K562 (cell line): ENCODE data around the gene WFDC6. TPM values are rescaled to one million over a fixed set of nuclear protein-coding genes. Genes with fewer than 3 reads are reported as not detected.
A peak's percentile ranks its signal among the peaks of the same experiment; 100 is the strongest.

Experiments used
- ATAC-seq: fragments of 200-7000 bp; cut with Tn5 transposase; 3 replicates; pipeline ENCODE4 v1.9.1; 2020; ENCODE audit warnings: moderate library complexity
- BruUV-seq: library from RNA; stranded (reverse); fragments of 400-500 nt; replicated peaks from 2 replicates; lab custom pipeline; 2021; lab: Mats Ljungman, UMichigan
- CTCF ChIA-PET: fragments of 300-600 bp; formaldehyde crosslinking; extraction: SDS; loops from one replicate; lab custom pipeline; 2021; ENCODE audit warnings: low intra/inter-chr PET ratio; lab: Yijun Ruan, JAX
- POLR2A ChIA-PET: fragments of 300-600, 350-650 bp; sonication (Branson Sonifier 250); formaldehyde crosslinking; extraction: SDS; loops from one replicate; lab custom pipeline; 2021; ENCODE audit warnings: antibody characterized with exemption, inconsistent platforms; lab: Yijun Ruan, JAX
- DNase-seq, 4 experiments: peaks; one replicate each; pipeline versions ENCODE4 v3.0.0 to v3.0.0-alpha.2; 2011 to 2018; ENCODE audit warnings: low spot score in 3 of 4, mixed read lengths in 3 of 4; ENCODE audit errors: extremely low read depth in 1 of 4
- FAIRE-seq: peaks from 2 replicates; lab custom pipeline; 2011; peaks lifted over from hg19 to GRCh38; lab: Jason Lieb, UNC
- H2AFZ ChIP-seq: 2 replicates; pipeline ENCODE4 v1.6.0; 2011; ENCODE audit warnings: low read depth, low read length, control low read depth, inconsistent platforms
- H3K27ac ChIP-seq: fragments of 200-600 bp; 3 replicates; pipeline ENCODE4 v1.8.0; 2011; ENCODE audit warnings: low read depth, mild to moderate bottlenecking, control low read depth, inconsistent platforms, low read length, moderate library complexity, mixed read lengths; ENCODE audit errors: extremely low read depth
- H3K27me3 ChIP-seq, 2 experiments: fragments of 300-600 bp in 1 of 2; 2 replicates in 1 of 2; 3 replicates in 1 of 2; pipeline versions ENCODE4 v1.6.0 to v1.8.0; 2011; ENCODE audit warnings: inconsistent platforms in 2 of 2, low read length in 2 of 2, mild to moderate bottlenecking in 1 of 2, mixed read lengths in 1 of 2, moderate library complexity in 1 of 2; ENCODE audit not compliant: control insufficient read depth in 2 of 2, insufficient read depth in 2 of 2
- H3K36me3 ChIP-seq: fragments of 300-600 bp; 3 replicates; pipeline ENCODE4 v1.8.0; 2011; ENCODE audit warnings: mild to moderate bottlenecking, low read length, inconsistent platforms; ENCODE audit not compliant: control insufficient read depth, insufficient read depth
- H3K4me1 ChIP-seq, 2 experiments: fragments of 200-600 bp in 1 of 2; replicated peaks in 1 of 2; 2 replicates in 1 of 2; 3 replicates in 1 of 2; pipeline versions ENCODE4 v1.5.1 to v1.8.0; 2011; ENCODE audit warnings: inconsistent platforms in 2 of 2, low read length in 2 of 2, mild to moderate bottlenecking in 1 of 2, mixed read lengths in 1 of 2, moderate library complexity in 1 of 2; ENCODE audit not compliant: control insufficient read depth in 2 of 2, insufficient read depth in 2 of 2
- H3K4me2 ChIP-seq: 2 replicates; pipeline ENCODE4 v1.6.1; 2011; ENCODE audit warnings: low read length, control low read depth, inconsistent platforms, mixed read lengths; ENCODE audit not compliant: insufficient read depth
- H3K4me3 ChIP-seq: fragments of 200-600 bp; sonication (generic), shearing (Covaris generic); 2 replicates; pipeline ENCODE4 v1.5.1; 2016; ENCODE audit warnings: control low read depth, inconsistent platforms
- H3K79me2 ChIP-seq: fragments of 200-600 bp; 3 replicates; pipeline ENCODE4 v1.8.0; 2011; ENCODE audit warnings: low read length, inconsistent platforms; ENCODE audit not compliant: control insufficient read depth, insufficient read depth
- H3K9ac ChIP-seq, 2 experiments: 2 replicates each; pipeline versions ENCODE4 v1.6.0 to v1.6.1; 2011; ENCODE audit warnings: low read depth in 2 of 2, low read length in 2 of 2, control low read depth in 1 of 2, inconsistent platforms in 1 of 2, mild to moderate bottlenecking in 1 of 2, mixed read lengths in 1 of 2; ENCODE audit not compliant: insufficient read depth in 1 of 2
- H3K9me1 ChIP-seq: one replicate; pipeline ENCODE4 v1.6.0; 2011; ENCODE audit warnings: inconsistent platforms, mild to moderate bottlenecking, low read length, moderate library complexity; ENCODE audit not compliant: control insufficient read depth, insufficient read depth
- H3K9me3 ChIP-seq: replicated peaks from 2 replicates; pipeline ENCODE4 v1.5.1; 2011; ENCODE audit warnings: low read depth, low read length, inconsistent platforms; ENCODE audit not compliant: control insufficient read depth, insufficient read depth
- H4K20me1 ChIP-seq: replicated peaks from 2 replicates; pipeline ENCODE4 v1.6.1; 2011; ENCODE audit warnings: low read length, inconsistent platforms, mixed read lengths; ENCODE audit not compliant: control insufficient read depth, insufficient read depth
- CREM ChIP-seq: IDR thresholded peaks from 2 replicates; pipeline ENCODE4 v1.6.1; 2014; ENCODE audit warnings: antibody characterized with exemption, low read depth
- KAT2B ChIP-seq: IDR thresholded peaks from one replicate; pipeline ENCODE4 v1.6.1; 2012; ENCODE audit warnings: low read depth, mild to moderate bottlenecking, control low read depth, inconsistent platforms, low read length, moderate library complexity
- KDM1A ChIP-seq, 2 experiments: fragments of 450-650 bp; IDR thresholded peaks; 2 replicates each; pipeline ENCODE4 v1.6.1; 2016; ENCODE audit warnings: mild to moderate bottlenecking in 2 of 2
- MCM5 ChIP-seq: fragments of 450-650 bp; IDR thresholded peaks from 2 replicates; pipeline ENCODE4 v1.6.1; 2016; ENCODE audit warnings: low read depth
- NR1H2 ChIP-seq: sonication (generic); formaldehyde crosslinking; IDR thresholded peaks from 2 replicates; pipeline ENCODE4 v1.4.0; 2020; ENCODE audit warnings: mild to moderate bottlenecking, missing genetic modification reagents
- NR2C2 ChIP-seq, 2 experiments: fragments of 200-800 bp in 1 of 2; sonication (Bioruptor generic) in 1 of 2; sonication (generic) in 1 of 2; formaldehyde crosslinking in 1 of 2; IDR thresholded peaks; 2 replicates each; pipeline versions ENCODE4 v1.6.1 to v1.8.0; 2016 to 2022; ENCODE audit warnings: mild to moderate bottlenecking in 1 of 2, missing compliant biosample characterization in 1 of 2, missing genetic modification characterization in 1 of 2, missing genetic modification reagents in 1 of 2
- NR4A1 ChIP-seq, 2 experiments: fragments of 250-450 bp in 1 of 2; fragments of 450-650 bp in 1 of 2; sonication (Bioruptor Pico) in 1 of 2; IDR thresholded peaks; 2 replicates each; pipeline versions ENCODE4 v1.4.0 to v1.6.1; 2016 to 2020; ENCODE audit warnings: mild to moderate bottlenecking in 2 of 2, missing compliant biosample characterization in 1 of 2, missing genetic modification characterization in 1 of 2, moderate library complexity in 1 of 2
- POLR2A ChIP-seq: fragments of 450-650 bp; conservative IDR thresholded peaks from 2 replicates; pipeline ENCODE4 v1.6.1; 2016
- ZNF174 ChIP-seq: fragments of 250-450 bp; sonication (Bioruptor Pico); IDR thresholded peaks from 2 replicates; pipeline ENCODE4 v1.4.0; 2020; ENCODE audit warnings: mild to moderate bottlenecking
- WGBS: fragments of 100-300 bp; shearing (Covaris generic); methylation state at CpG from one replicate; pipeline ENCODE4 v1.1.6; 2016; ENCODE audit warnings: low coverage, mixed read lengths; ENCODE audit not compliant: insufficient coverage; ENCODE audit errors: missing lambda C conversion rate; 5-methylcytosine and 5-hydroxymethylcytosine counted together
- in situ Hi-C: fragments of 300-500 bp; cut with MboI; formaldehyde crosslinking; loops from 4 replicates; pipeline ENCODE4 v1.15.0; 2018; ENCODE audit warnings: inconsistent platforms, mixed read lengths
- intact Hi-C: fragments of 100-400 bp; cut with micrococcal nuclease; formaldehyde crosslinking; loops from 2 replicates; pipeline ENCODE4 v1.14.2; 2022
- polyA plus RNA-seq, 8 experiments: library from polyadenylated mRNA; depleted of rRNA in 4 of 8; stranded (reverse) in 5 of 8; unstranded in 3 of 8; fragments of >200 nt; fragmentation: Nextera tagmentation in 2 of 8; fragmentation: Illumina TruSeq in 1 of 8; extraction: Ambion mirVana in 2 of 8; extraction: Trizol in 1 of 8; gene quantifications; 2 replicates each; pipeline versions ENCODE4 v1.2.1 to v1.2.3, GENCODE V29; 2011 to 2014; ENCODE audit warnings: inconsistent platforms in 1 of 8, missing spikeins in 1 of 8
- total RNA-seq, 7 experiments: library from RNA; depleted of rRNA in 6 of 7; stranded (reverse); fragments of >200 nt in 6 of 7; fragmentation: Illumina TruSeq in 2 of 7; extraction: Trizol in 2 of 7; gene quantifications; 2 replicates each; pipeline versions ENCODE4 v1.2.1 to v1.2.3, GENCODE V29; 2011 to 2021; ENCODE audit warnings: low replicate concordance in 1 of 7
- TF ChIP-seq, protein P1 (sequence below): fragments of 450-650 bp; formaldehyde crosslinking; IDR thresholded peaks from 2 replicates; pipeline ENCODE4 v1.4.0; 2020; ENCODE audit warnings: mild to moderate bottlenecking, mixed read lengths
- TF ChIP-seq, protein P2 (sequence below): fragments of 200-800 bp; sonication (Bioruptor generic); IDR thresholded peaks from 2 replicates; pipeline ENCODE4 v1.6.1; 2017; ENCODE audit warnings: missing genetic modification characterization, missing compliant biosample characterization
- TF ChIP-seq, protein P3 (sequence below), 2 experiments: fragments of 250-450 bp in 1 of 2; fragments of 450-650 bp in 1 of 2; sonication (Bioruptor Pico) in 1 of 2; IDR thresholded peaks; 2 replicates each; pipeline versions ENCODE4 v1.6.1 to v1.8.0; 2016 to 2021; ENCODE audit warnings: mild to moderate bottlenecking in 2 of 2, moderate library complexity in 2 of 2, missing compliant biosample characterization in 1 of 2, missing genetic modification characterization in 1 of 2
- TF ChIP-seq, protein P4 (sequence below): sonication (generic); formaldehyde crosslinking; IDR thresholded peaks from 2 replicates; pipeline ENCODE4 v1.8.1; 2022; ENCODE audit warnings: missing genetic modification reagents
- TF ChIP-seq, protein P5 (sequence below): fragments of 250-450 bp; sonication (Bioruptor Pico); IDR thresholded peaks from 2 replicates; pipeline ENCODE4 v1.4.0; 2020; ENCODE audit warnings: mild to moderate bottlenecking, moderate library complexity

The WFDC6 gene
- total and polyA plus RNA-seq, 9 of the 15 experiments (the other 6 are each of a cell fraction or from before 2014, with no cell fraction given) = not detected

DNA sequence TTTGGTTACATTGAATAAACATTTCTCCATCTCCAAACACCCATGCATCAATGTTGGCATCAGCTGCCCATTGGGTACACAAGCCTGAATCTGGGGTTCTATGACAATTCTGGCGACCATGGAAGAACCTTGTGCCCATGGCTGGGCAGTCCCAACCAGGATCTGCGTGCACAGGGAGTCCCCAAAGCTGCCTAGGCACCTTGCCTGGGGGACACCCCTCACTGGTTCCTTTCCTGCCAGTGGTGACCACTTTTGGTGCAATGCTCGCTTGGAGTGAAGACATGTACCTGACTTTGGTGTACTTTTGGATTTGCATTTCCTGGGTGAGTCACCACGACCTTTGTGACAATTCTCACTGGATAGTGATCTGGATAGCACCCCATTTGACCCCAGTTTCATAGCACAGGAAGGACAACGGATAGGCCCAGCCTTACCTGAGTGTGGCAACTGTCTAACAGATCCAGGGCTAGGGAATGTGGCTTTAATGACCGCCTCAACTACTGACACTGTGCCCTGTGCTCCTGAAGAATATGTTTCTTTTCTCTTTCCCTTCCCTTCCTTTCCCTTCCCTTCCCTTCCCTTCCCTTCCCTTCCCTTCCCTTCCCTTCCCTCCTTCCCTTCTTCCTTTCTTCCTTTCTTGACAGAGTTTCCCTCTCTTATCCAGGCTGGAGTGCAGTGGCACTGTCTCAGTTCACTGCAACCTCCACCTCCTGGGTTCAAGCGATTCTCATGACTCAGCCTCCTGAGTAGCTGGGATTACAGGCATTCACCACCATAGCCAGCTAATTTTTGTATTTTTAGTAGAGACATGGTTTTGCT, 31.0 kb downstream of the WFDC6 start:
- Histone ChIP-seq H3K36me3 (no peaks in the 10 kb centered on the region), H3K4me3 (no peak overlapping the region), H3K4me1 (peaks cover 0 to 7% of the 10 kb centered on the region in 2 experiments; a peak in 3 of 5 replicates), H3K27ac (no peak overlapping the region; the same call in 2 of the 3 replicates), H3K79me2 (no peaks in the 10 kb centered on the region), H3K9ac (no peak overlapping the region), H3K4me2 (0 out of 2 replicates have a peak overlapping the region, but pooled peaks have one; percentile 8), H4K20me1 (no peaks in the 10 kb centered on the region), H3K27me3 (peaks cover 0 to 3% of the 10 kb centered on the region in 2 experiments; a peak in 1 of 5 replicates), H2AFZ (no peak overlapping the region), H3K9me3 (no peaks in the 10 kb centered on the region), H3K9me1 (no peaks in the 10 kb centered on the region)
- ATAC-seq (peak; percentile 49), FAIRE-seq (no peak), DNase-seq (no peak)
- in situ Hi-C loops = no loop called here
- intact Hi-C loops = no loop called here
- WGBS = 1% methylated on average over 7 of the region's 7 CpGs
- ChIA-PET POLR2A (no interaction called here), CTCF (no interaction called here)
- BruUV-seq = no TSS peak
- no peak for TF ChIP-seq KDM1A (IDR thresholded peaks at IDR 0.05)
- TF ChIP-seq, protein P1, sequence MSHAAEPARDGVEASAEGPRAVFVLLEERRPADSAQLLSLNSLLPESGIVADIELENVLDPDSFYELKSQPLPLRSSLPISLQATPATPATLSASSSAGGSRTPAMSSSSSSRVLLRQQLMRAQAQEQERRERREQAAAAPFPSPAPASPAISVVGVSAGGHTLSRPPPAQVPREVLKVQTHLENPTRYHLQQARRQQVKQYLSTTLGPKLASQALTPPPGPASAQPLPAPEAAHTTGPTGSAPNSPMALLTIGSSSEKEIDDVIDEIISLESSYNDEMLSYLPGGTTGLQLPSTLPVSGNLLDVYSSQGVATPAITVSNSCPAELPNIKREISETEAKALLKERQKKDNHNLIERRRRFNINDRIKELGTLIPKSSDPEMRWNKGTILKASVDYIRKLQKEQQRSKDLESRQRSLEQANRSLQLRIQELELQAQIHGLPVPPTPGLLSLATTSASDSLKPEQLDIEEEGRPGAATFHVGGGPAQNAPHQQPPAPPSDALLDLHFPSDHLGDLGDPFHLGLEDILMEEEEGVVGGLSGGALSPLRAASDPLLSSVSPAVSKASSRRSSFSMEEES = no peak
- no peak for TF ChIP-seq KAT2B
- TF ChIP-seq, protein P2, sequence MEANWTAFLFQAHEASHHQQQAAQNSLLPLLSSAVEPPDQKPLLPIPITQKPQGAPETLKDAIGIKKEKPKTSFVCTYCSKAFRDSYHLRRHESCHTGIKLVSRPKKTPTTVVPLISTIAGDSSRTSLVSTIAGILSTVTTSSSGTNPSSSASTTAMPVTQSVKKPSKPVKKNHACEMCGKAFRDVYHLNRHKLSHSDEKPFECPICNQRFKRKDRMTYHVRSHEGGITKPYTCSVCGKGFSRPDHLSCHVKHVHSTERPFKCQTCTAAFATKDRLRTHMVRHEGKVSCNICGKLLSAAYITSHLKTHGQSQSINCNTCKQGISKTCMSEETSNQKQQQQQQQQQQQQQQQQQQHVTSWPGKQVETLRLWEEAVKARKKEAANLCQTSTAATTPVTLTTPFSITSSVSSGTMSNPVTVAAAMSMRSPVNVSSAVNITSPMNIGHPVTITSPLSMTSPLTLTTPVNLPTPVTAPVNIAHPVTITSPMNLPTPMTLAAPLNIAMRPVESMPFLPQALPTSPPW (CRISPR knock-in tag) = no peak
- TF ChIP-seq ZNF174 (CRISPR knock-in tag) = no peak
- no peak for TF ChIP-seq NR2C2 (CRISPR knock-in tag; IDR thresholded peaks at IDR 0.05)
- TF ChIP-seq NR2C2 (tag; IDR thresholded peaks at IDR 0.05) = peak; percentile 55; the same call in 1 of the 2 replicates
- no peak for TF ChIP-seq MCM5
- TF ChIP-seq POLR2A = no peak
- no peak for TF ChIP-seq CREM
- TF ChIP-seq, protein P3, sequence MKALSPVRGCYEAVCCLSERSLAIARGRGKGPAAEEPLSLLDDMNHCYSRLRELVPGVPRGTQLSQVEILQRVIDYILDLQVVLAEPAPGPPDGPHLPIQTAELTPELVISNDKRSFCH (CRISPR knock-in tag; IDR thresholded peaks at IDR 0.05) = no peak
- TF ChIP-seq, protein P3 (tag; IDR thresholded peaks at IDR 0.05) = no peak
- TF ChIP-seq, protein P4, sequence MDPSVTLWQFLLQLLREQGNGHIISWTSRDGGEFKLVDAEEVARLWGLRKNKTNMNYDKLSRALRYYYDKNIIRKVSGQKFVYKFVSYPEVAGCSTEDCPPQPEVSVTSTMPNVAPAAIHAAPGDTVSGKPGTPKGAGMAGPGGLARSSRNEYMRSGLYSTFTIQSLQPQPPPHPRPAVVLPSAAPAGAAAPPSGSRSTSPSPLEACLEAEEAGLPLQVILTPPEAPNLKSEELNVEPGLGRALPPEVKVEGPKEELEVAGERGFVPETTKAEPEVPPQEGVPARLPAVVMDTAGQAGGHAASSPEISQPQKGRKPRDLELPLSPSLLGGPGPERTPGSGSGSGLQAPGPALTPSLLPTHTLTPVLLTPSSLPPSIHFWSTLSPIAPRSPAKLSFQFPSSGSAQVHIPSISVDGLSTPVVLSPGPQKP (CRISPR knock-in tag) = no peak
- no peak for TF ChIP-seq NR1H2 (CRISPR knock-in tag)
- no peak for TF ChIP-seq NR4A1 (CRISPR knock-in tag; IDR thresholded peaks at IDR 0.05)
- no peak for TF ChIP-seq NR4A1 (tag; IDR thresholded peaks at IDR 0.05)
- TF ChIP-seq, protein P5, sequence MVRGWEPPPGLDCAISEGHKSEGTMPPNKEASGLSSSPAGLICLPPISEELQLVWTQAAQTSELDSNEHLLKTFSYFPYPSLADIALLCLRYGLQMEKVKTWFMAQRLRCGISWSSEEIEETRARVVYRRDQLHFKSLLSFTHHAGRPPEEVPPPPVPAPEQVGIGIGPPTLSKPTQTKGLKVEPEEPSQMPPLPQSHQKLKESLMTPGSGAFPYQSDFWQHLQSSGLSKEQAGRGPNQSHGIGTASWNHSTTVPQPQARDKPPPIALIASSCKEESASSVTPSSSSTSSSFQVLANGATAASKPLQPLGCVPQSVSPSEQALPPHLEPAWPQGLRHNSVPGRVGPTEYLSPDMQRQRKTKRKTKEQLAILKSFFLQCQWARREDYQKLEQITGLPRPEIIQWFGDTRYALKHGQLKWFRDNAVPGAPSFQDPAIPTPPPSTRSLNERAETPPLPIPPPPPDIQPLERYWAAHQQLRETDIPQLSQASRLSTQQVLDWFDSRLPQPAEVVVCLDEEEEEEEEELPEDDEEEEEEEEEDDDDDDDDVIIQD (CRISPR knock-in tag) = no peak
